Activated CD8-positive, alpha-beta T cell treated with anti-CD3 and anti-CD28 coated beads for 36 hours (primary cell): ENCODE measurements around the gene NBEAL1. TPM values are rescaled to one million over a fixed set of nuclear protein-coding genes. Genes with fewer than 3 reads are reported as not detected.
"Not testable (repeated sequence)": the region's sequence is repeated elsewhere in the genome, so short reads cannot be mapped to it uniquely, and the experiment has no call there.

Experiments
- ATAC-seq: fragments of 200-7000 bp; cut with Tn5 transposase; one replicate; pipeline ENCODE4 v1.10.0; 2021; ENCODE audit warnings: mild to moderate bottlenecking, moderate library complexity
- CTCF ChIA-PET: fragments of 350-600 bp; sonication (Branson Sonifier 250); formaldehyde crosslinking; loops from one replicate; lab custom pipeline; 2021; ENCODE audit warnings: antibody characterized with exemption; lab: Charles Lee
- POLR2A ChIA-PET: fragments of 350-600 bp; sonication (Branson Sonifier 250); formaldehyde crosslinking; loops from one replicate; lab custom pipeline; 2021; ENCODE audit warnings: antibody characterized with exemption; lab: Charles Lee
- DNase-seq: peaks from one replicate; pipeline ENCODE4 v3.0.0-alpha.2; 2020
- H3K27ac Mint-ChIP-seq: one replicate; pipeline ENCODE4 v1.8.0; 2021; ENCODE audit warnings: mild to moderate bottlenecking, mixed read lengths
- H3K27me3 Mint-ChIP-seq: one replicate; pipeline ENCODE4 v1.8.0; 2021; ENCODE audit warnings: mixed read lengths
- H3K36me3 Mint-ChIP-seq: one replicate; pipeline ENCODE4 v1.8.0; 2021; ENCODE audit warnings: low read depth, mixed read lengths
- H3K4me1 Mint-ChIP-seq: one replicate; pipeline ENCODE4 v1.8.0; 2021; ENCODE audit warnings: low read depth, mixed read lengths
- H3K4me3 Mint-ChIP-seq: one replicate; pipeline ENCODE4 v1.8.0; 2021; ENCODE audit warnings: mild to moderate bottlenecking, moderate library complexity, mixed read lengths
- H3K9me3 Mint-ChIP-seq: one replicate; pipeline ENCODE4 v1.8.0; 2021; ENCODE audit warnings: mixed read lengths
- intact Hi-C: fragments of 100-400 bp; cut with micrococcal nuclease; formaldehyde crosslinking; loops from one replicate; pipeline ENCODE4 v1.10.0; 2022
- total RNA-seq, 2 experiments: library from RNA; stranded (reverse); gene quantifications; one replicate each; pipeline ENCODE4 v1.2.3, GENCODE V29; 2021
- TF ChIP-seq, protein P1 (sequence below): fragments of 200-600 bp; IDR thresholded peaks from one replicate; pipeline ENCODE4 v1.8.0; 2022; ENCODE audit warnings: antibody characterized with exemption, mild to moderate bottlenecking

NBEAL1 gene
- total RNA-seq, 2 experiments from 2014 or later, result 11.8 to 16.4 TPM

DNA sequence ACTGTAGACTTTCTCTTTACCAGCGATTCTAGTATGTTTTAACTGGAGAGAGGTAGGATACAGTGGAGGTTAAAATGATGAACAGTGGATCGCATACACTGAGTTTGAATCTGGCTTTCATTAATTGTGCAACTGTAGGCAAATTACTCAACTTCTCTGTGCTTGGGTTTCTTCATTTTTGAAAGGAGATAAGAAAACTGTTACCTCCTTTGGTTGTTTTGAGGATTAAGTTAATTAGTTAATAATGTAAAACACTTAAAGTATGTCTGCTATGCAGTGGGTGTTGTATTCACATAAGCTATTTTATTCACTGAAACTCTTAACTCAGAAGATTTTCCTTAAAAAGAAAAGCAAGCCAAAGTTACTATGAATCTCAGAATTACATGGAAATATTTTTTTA, 112.3 kb downstream of the NBEAL1 start:
- no peak for DNase-seq
- Mint-ChIP-seq H3K36me3 (peaks cover 2% of the 10 kb centered on the region), H3K4me3 (no peak overlapping the region), H3K27ac (no peak overlapping the region), H3K9me3 (no peaks in the 10 kb centered on the region), H3K4me1 (no peaks in the 10 kb centered on the region), H3K27me3 (no peaks in the 10 kb centered on the region)
- TF ChIP-seq, protein P1, sequence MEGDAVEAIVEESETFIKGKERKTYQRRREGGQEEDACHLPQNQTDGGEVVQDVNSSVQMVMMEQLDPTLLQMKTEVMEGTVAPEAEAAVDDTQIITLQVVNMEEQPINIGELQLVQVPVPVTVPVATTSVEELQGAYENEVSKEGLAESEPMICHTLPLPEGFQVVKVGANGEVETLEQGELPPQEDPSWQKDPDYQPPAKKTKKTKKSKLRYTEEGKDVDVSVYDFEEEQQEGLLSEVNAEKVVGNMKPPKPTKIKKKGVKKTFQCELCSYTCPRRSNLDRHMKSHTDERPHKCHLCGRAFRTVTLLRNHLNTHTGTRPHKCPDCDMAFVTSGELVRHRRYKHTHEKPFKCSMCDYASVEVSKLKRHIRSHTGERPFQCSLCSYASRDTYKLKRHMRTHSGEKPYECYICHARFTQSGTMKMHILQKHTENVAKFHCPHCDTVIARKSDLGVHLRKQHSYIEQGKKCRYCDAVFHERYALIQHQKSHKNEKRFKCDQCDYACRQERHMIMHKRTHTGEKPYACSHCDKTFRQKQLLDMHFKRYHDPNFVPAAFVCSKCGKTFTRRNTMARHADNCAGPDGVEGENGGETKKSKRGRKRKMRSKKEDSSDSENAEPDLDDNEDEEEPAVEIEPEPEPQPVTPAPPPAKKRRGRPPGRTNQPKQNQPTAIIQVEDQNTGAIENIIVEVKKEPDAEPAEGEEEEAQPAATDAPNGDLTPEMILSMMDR, result no peak
- POLR2A ChIA-PET, result no interaction called here
- CTCF ChIA-PET, result no interaction called here
- intact Hi-C loops, result no loop called here
- ATAC-seq, result no peak

DNA sequence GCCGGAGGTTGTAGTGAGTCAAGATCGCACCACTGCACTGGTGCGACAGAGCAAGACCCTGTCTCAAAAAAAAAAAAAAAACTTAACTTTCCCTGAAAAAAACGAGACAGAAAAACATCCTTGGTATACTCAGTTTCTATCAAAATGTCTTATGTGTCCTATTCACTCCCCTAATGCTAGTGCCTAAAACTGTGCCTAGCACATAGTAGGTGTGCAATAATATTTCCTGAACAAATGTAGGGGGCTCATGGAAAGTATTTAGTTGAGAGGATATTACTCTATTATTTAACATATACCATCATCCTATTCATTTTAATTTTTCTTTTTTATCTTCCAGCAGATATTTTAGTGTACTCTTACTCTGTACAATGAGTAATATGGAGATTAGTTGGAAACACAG, 120.4 kb downstream of the NBEAL1 start:
- ChIA-PET CTCF (no interaction called here), POLR2A (interaction anchor here (0.6 kb wide), 1 partner anchor 134 kb away, joined by 3 read pairs; no protein-coding TSS in a partner anchor)
- H3K36me3 Mint-ChIP-seq, result no peaks in the 10 kb centered on the region
- no peaks in the 10 kb centered on the region for H3K27me3 Mint-ChIP-seq
- H3K4me3 Mint-ChIP-seq, result no peak overlapping the region
- TF ChIP-seq, protein P1, result no peak
- DNase-seq (no peak), ATAC-seq (no peak)
- no peak overlapping the region for H3K27ac Mint-ChIP-seq
- H3K4me1 Mint-ChIP-seq, result no peaks in the 10 kb centered on the region
- intact Hi-C loops, result no loop called here
- H3K9me3 Mint-ChIP-seq, result no peaks in the 10 kb centered on the region

DNA sequence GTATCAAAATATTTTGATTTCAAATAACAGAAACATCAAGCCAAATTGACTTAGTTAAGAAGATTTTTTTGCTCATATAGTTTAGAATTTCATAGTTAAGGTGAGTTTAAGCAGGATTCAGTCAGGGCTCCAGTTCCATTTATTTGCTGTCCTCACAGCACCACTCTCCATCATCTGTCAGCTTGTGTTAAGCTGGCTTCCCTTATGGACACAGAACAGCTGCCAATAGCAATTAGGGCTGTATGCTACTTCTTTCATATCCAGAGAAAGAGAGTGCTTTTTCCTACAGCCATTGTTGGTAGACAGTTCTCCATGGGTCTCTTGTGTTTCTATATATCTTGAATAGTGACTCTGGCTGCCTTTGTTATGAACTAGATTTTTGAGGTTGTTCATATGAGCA, 128.7 kb downstream of the NBEAL1 start:
- H3K36me3 Mint-ChIP-seq, result no peaks in the 10 kb centered on the region
- intact Hi-C loops, result no loop called here
- H3K27ac Mint-ChIP-seq, result no peak overlapping the region

DNA sequence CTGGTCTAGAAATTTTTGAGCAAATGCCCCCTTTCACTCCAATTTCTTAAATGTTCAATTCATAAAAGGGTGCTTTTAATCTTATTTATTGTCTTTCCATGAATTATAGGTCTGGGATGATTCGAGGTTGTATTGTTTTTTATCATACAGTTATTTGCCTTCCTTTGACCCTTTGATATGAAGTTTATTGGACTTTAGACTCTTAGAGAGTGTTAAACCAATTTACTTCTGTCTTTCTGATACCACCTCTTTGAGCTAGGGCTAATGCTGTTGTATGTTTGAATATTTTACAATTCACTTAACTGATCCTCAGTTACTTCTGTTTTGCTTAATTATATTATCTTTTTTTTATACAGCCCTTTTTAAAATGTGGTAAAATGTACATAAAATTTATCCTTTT, 134.5 kb downstream of the NBEAL1 start:
- no peak overlapping the region for H3K4me3 Mint-ChIP-seq
- no peaks in the 10 kb centered on the region for H3K9me3 Mint-ChIP-seq
- ATAC-seq, result no peak
- H3K36me3 Mint-ChIP-seq, result peaks cover 15% of the 10 kb centered on the region
- POLR2A ChIA-PET, result interaction anchor here (0.9 kb wide), 1 partner anchor 91 kb away, joined by 3 read pairs; no protein-coding TSS in a partner anchor
- no peaks in the 10 kb centered on the region for H3K4me1 Mint-ChIP-seq
- no peak for DNase-seq
- CTCF ChIA-PET, result interaction anchor here (0.5 kb wide), 1 partner anchor 228 kb away, joined by 3 read pairs; no protein-coding TSS in a partner anchor
- no peaks in the 10 kb centered on the region for H3K27me3 Mint-ChIP-seq
- intact Hi-C loops, result no loop called here
- TF ChIP-seq, protein P1, result no peak
- H3K27ac Mint-ChIP-seq, result no peak overlapping the region

More for the DNA sequence above, 128.7 kb downstream of the NBEAL1 start:
- Mint-ChIP-seq H3K4me3 (no peak overlapping the region), H3K27me3 (no peaks in the 10 kb centered on the region), H3K9me3 (no peaks in the 10 kb centered on the region), H3K4me1 (no peaks in the 10 kb centered on the region)
- ATAC-seq, result no peak
- no peak for DNase-seq
- TF ChIP-seq, protein P1, result no peak
- ChIA-PET CTCF (no interaction called here), POLR2A (no interaction called here)

DNA sequence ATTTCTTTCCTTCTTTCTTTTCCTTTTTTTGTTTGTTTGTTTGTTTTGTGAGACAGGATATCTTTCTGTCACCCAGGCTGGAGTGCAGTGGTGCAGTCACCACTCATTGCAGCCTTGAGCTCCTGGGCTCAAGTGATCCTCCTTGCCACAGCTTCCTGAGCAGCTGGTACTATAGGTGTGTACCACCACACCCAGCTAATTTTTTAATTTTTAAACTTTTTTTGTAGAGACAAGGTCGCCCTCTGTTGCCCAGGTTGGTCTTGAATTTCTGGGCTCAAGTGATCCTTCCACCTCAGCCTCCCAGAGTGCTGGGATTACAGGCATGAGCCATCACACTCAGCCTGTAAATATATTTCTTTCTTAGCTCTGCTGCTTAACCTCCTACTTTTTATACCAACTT, 140.7 kb downstream of the NBEAL1 start:
- no peaks in the 10 kb centered on the region for H3K9me3 Mint-ChIP-seq
- peaks cover 3% of the 10 kb centered on the region for H3K4me1 Mint-ChIP-seq
- POLR2A ChIA-PET, result no interaction called here
- CTCF ChIA-PET, result interaction anchor here (1.0 to 1.9 kb wide), 5 partner anchors 22 to 567 kb away, joined by 3 to 7 read pairs (median 3); no protein-coding TSS in a partner anchor
- intact Hi-C loops, result no loop called here
- H3K27me3 Mint-ChIP-seq, result no peaks in the 10 kb centered on the region
- TF ChIP-seq, protein P1, result peak; percentile 16
- no peak overlapping the region for H3K27ac Mint-ChIP-seq
- H3K4me3 Mint-ChIP-seq, result no peak overlapping the region
- ATAC-seq (no peak), DNase-seq (peak; percentile 23)
- H3K36me3 Mint-ChIP-seq, result peaks cover 6% of the 10 kb centered on the region

DNA sequence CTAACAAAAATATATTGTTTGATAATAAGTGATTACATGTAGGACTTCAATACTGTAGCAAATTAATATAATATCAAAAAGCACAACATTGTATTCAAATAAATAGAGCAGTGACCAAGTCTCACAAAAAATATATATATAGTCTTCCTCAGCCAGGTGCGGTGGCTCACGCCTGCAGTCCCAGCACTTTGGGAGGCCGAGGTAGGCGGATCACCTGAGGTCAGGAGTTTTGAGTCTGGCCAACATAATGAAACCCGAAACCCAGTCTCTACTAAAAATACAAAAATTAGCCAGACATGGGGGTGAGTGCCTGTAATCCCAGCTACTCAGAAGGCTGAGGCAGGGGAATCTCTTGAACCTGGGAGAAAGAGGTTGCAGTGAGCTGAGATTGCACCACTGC, 148.0 kb downstream of the NBEAL1 start:
- H3K4me3 Mint-ChIP-seq, H3K27ac Mint-ChIP-seq, H3K9me3 Mint-ChIP-seq, POLR2A ChIA-PET, H3K27me3 Mint-ChIP-seq, H3K4me1 Mint-ChIP-seq, ATAC-seq, DNase-seq, intact Hi-C loops, H3K36me3 Mint-ChIP-seq, CTCF ChIA-PET: not testable (repeated sequence)
